MM.1S (cell line): Measurements from ENCODE around the gene EIF3A.

ENCODE experiments used
- DNase-seq: peaks from one replicate; pipeline ENCODE4 v3.0.0-alpha.2; 2015
- H2AFZ ChIP-seq: fragments of 300-600 bp; sonication (generic); 2 replicates; pipeline ENCODE4 v1.6.0; 2016; ENCODE audit warnings: antibody characterized with exemption, low read length
- H3F3A ChIP-seq: fragments of 300-600 bp; sonication (generic); 2 replicates; pipeline ENCODE4 v1.6.1; 2016; ENCODE audit warnings: mild to moderate bottlenecking, antibody characterized with exemption, low read length, moderate library complexity, mixed read lengths; ENCODE audit not compliant: insufficient read depth
- H3K27ac ChIP-seq: fragments of 300-600 bp; sonication (generic); 2 replicates; pipeline ENCODE4 v1.5.1; 2016; ENCODE audit warnings: mild to moderate bottlenecking, low read length
- H3K27me3 ChIP-seq: fragments of 300-600 bp; sonication (generic); replicated peaks from 2 replicates; pipeline ENCODE4 v1.6.0; 2016; ENCODE audit warnings: low read length; ENCODE audit not compliant: insufficient read depth
- H3K36me3 ChIP-seq: fragments of 300-600 bp; sonication (generic); replicated peaks from 2 replicates; pipeline ENCODE4 v1.6.1; 2016; ENCODE audit warnings: mild to moderate bottlenecking, low read length, mixed read lengths; ENCODE audit not compliant: insufficient read depth
- H3K4me1 ChIP-seq: fragments of 300-600 bp; sonication (generic); 2 replicates; pipeline ENCODE4 v1.6.1; 2016; ENCODE audit warnings: low read length, mixed read lengths
- H3K4me2 ChIP-seq: fragments of 300-600 bp; sonication (generic); 2 replicates; pipeline ENCODE4 v1.6.0; 2016; ENCODE audit warnings: low read depth, low read length
- H3K4me3 ChIP-seq: fragments of 300-600 bp; sonication (generic); 2 replicates; pipeline ENCODE4 v1.5.1; 2016; ENCODE audit warnings: low read length, mixed read lengths
- H3K79me2 ChIP-seq: fragments of 300-600 bp; sonication (generic); 2 replicates; pipeline ENCODE4 v1.6.1; 2016; ENCODE audit warnings: mixed run types, low read length, mixed read lengths
- H3K9ac ChIP-seq: fragments of 300-600 bp; sonication (generic); 2 replicates; pipeline ENCODE4 v1.6.1; 2016; ENCODE audit warnings: low read length, mixed read lengths
- H3K9me2 ChIP-seq: fragments of 300-600 bp; sonication (generic); replicated peaks from 2 replicates; pipeline ENCODE4 v1.6.1; 2016; ENCODE audit warnings: mild to moderate bottlenecking, low read length, mixed read lengths; ENCODE audit not compliant: insufficient read depth
- H3K9me3 ChIP-seq: fragments of 300-600 bp; sonication (generic); replicated peaks from 2 replicates; pipeline ENCODE4 v1.6.1; 2016; ENCODE audit warnings: mild to moderate bottlenecking, low read length, mixed read lengths; ENCODE audit not compliant: insufficient read depth
- H4K20me1 ChIP-seq: fragments of 300-600 bp; sonication (generic); 2 replicates; pipeline ENCODE4 v1.6.1; 2016; ENCODE audit warnings: mild to moderate bottlenecking, low read length, moderate library complexity, mixed read lengths; ENCODE audit not compliant: insufficient read depth
- CTCF ChIP-seq: fragments of 300-600 bp; sonication (generic); IDR thresholded peaks from 2 replicates; pipeline ENCODE4 v1.5.1; 2016; ENCODE audit warnings: antibody characterized with exemption, low read length, mixed read lengths
- EZH2 ChIP-seq: fragments of 300-600 bp; sonication (generic); optimal IDR thresholded peaks from 2 replicates; pipeline ENCODE3; 2017; ENCODE audit warnings: low read depth, mild to moderate bottlenecking, antibody characterized with exemption, low read length, mixed read lengths
- EZH2phosphoT487 ChIP-seq: fragments of 300-600 bp; sonication (generic); IDR thresholded peaks from 2 replicates; pipeline ENCODE4 v1.6.1; 2018; ENCODE audit warnings: antibody characterized with exemption, low read length

Gene EIF3A

GRCh38 chr10:119020627-119020946 is 60.0 kb downstream of the EIF3A start:
- Histone ChIP-seq H3K9me2 (no peaks in the 10 kb centered on the region), H3K4me3 (no peak overlapping the region), H3K36me3 (no peaks in the 10 kb centered on the region), H3K79me2 (no peaks in the 10 kb centered on the region), H3K9ac (no peak overlapping the region), H3K27me3 (no peaks in the 10 kb centered on the region), H3K4me2 (no peak overlapping the region), H3K9me3 (no peaks in the 10 kb centered on the region), H2AFZ (no peak overlapping the region), H3F3A (no peaks in the 10 kb centered on the region), H3K4me1 (no peaks in the 10 kb centered on the region), H4K20me1 (no peaks in the 10 kb centered on the region), H3K27ac (no peak overlapping the region)
- no peak for DNase-seq
- TF ChIP-seq CTCF (no peak), EZH2phosphoT487 (no peak), EZH2 (no peak)

GRCh38 chr10:119007211-119007574 is 73.4 kb downstream of the EIF3A start:
- TF ChIP-seq CTCF: no peak
- TF ChIP-seq EZH2phosphoT487: no peak
- no peak for TF ChIP-seq EZH2
- Histone ChIP-seq H3K9me3 (no peaks in the 10 kb centered on the region), H3K9me2 (no peaks in the 10 kb centered on the region), H3F3A (no peaks in the 10 kb centered on the region), H3K4me3 (no peak overlapping the region), H3K4me2 (no peak overlapping the region), H3K79me2 (no peaks in the 10 kb centered on the region), H3K27ac (no peak overlapping the region), H4K20me1 (no peaks in the 10 kb centered on the region), H3K27me3 (no peaks in the 10 kb centered on the region), H3K36me3 (no peaks in the 10 kb centered on the region), H3K9ac (no peak overlapping the region), H3K4me1 (no peaks in the 10 kb centered on the region), H2AFZ (no peak overlapping the region)
- DNase-seq: no peak

- H3K4me2 ChIP-seq: no peak overlapping the region
- no peak for DNase-seq
- H3K36me3 ChIP-seq: no peaks in the 10 kb centered on the region
- H3F3A ChIP-seq: no peaks in the 10 kb centered on the region
- H3K4me3 ChIP-seq: no peak overlapping the region
- H3K4me1 ChIP-seq: no peaks in the 10 kb centered on the region
- no peak overlapping the region for H2AFZ ChIP-seq
- no peaks in the 10 kb centered on the region for H3K9me2 ChIP-seq
- H3K9me3 ChIP-seq: no peaks in the 10 kb centered on the region
- H3K9ac ChIP-seq: no peak overlapping the region
- no peak for TF ChIP-seq CTCF
- no peak for TF ChIP-seq EZH2phosphoT487
- TF ChIP-seq EZH2: no peak
- H3K27ac ChIP-seq: no peak overlapping the region
- H3K27me3 ChIP-seq: no peaks in the 10 kb centered on the region
- no peaks in the 10 kb centered on the region for H4K20me1 ChIP-seq
- H3K79me2 ChIP-seq: no peaks in the 10 kb centered on the region
Measured at GRCh38 chr10:119006451-119007210, 74.0 kb downstream of the EIF3A start.
